Heart left ventricle (tissue), 13 donors: ENCODE data around the gene KRT10.

Experiments
- POLR2A ChIP-seq, 2 donors: fragments of 450-650 bp; IDR thresholded peaks; one replicate each; pipeline ENCODE4 v1.6.1; 2017; ENCODE audit warnings: antibody characterized with exemption in 2 of 2, mild to moderate bottlenecking in 2 of 2, moderate library complexity in 2 of 2
- TF ChIP-seq, protein P1 (sequence below), 12 donors: fragments of 200-600 bp; sonication (generic) in 4 of 12; IDR thresholded peaks; one replicate each; pipeline versions ENCODE4 v1.5.0 to v1.8.0; 2018 to 2022; ENCODE audit warnings: antibody characterized with exemption in 12 of 12, mild to moderate bottlenecking in 5 of 12
- donor health status: ischemic (EF 13 %, LVEDD 7.1; RV severe dilation, severe dysfunction).
- donor health status: DM: no; HTN: yes; CAD: no.
- donor health status: DM: no; HTN: no; CAD: no.
- donor health status: ischemic (EF 25% LVEDD 6.9; RV normal size, moderate dysfunction).
- donor health status: ischemic (EF 25% LVEDD 5.7; RV mildly dilated, moderate dysfunction).
- donor health status: ischemic (EF 35%, LVEDD 5.7; RV mildly dilated, moderate dysfunction).
- donor health status: nonischemic (EF 11% LVEDD 7.7; RV severe dilation, severe dysfunction).
- donor health status: DM: yes; HTN: yes; CAD: no.
- donor health status: PGD.
- donor health status: ischemic (EF 29% LVEDD 5.4; RV normal size, mild dysfunction).
- donor health status: nonischemic (EF 23%, LVEDD 6.1; RV moderate dilation, normal function).

DNA sequence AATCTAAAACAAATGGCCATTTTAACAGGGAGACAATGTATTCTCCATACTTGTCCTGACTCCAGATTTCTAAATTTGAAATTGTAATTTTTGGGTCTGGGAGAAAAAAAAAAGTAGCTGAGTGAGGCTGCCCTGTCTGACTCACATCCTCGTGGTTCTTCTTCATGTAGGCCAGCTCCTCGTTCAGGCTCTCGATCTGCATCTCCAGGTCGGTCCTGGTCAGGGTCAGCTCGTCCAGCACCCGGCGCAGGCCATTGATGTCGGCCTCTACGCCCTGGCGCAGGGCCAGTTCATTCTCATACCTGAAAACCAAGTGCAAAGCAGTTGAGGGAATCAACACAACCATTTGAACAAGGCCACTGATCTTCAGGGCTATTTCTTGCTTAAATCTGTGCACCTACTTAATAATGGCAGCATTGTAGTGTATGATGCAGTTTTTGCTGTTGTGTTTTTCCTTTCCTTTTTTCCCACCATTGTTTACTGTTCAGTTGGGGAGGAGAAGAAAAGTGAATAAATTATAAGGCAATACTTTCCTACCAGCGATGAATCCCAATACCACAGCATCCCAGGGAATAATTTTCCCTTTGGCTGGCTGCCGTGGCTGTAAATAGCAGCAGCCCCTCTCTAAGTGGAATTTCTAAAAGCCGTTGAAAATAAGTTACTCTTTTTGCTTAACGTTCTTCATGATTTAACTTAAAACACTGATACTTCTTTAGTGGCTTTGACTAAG is 42.4 kb upstream of the KRT10 start:
- TF ChIP-seq, protein P1, sequence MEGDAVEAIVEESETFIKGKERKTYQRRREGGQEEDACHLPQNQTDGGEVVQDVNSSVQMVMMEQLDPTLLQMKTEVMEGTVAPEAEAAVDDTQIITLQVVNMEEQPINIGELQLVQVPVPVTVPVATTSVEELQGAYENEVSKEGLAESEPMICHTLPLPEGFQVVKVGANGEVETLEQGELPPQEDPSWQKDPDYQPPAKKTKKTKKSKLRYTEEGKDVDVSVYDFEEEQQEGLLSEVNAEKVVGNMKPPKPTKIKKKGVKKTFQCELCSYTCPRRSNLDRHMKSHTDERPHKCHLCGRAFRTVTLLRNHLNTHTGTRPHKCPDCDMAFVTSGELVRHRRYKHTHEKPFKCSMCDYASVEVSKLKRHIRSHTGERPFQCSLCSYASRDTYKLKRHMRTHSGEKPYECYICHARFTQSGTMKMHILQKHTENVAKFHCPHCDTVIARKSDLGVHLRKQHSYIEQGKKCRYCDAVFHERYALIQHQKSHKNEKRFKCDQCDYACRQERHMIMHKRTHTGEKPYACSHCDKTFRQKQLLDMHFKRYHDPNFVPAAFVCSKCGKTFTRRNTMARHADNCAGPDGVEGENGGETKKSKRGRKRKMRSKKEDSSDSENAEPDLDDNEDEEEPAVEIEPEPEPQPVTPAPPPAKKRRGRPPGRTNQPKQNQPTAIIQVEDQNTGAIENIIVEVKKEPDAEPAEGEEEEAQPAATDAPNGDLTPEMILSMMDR (IDR thresholded peaks at IDR 0.05) = no peak
- no peak for TF ChIP-seq POLR2A (IDR thresholded peaks at IDR 0.05)
